HG02852 (cell line): ENCODE measurements around the gene MYO1E.
A peak's percentile ranks its signal among the peaks of the same experiment; 100 is the strongest.
"Not testable (repeated sequence)": the region's sequence is repeated elsewhere in the genome, so short reads cannot be mapped to it uniquely, and the experiment has no call there.

Experiments
- ATAC-seq: cut with Tn5 transposase; IDR thresholded peaks from one replicate; pipeline ENCODE4 v1.9.1; 2021; ENCODE audit warnings: mild to moderate bottlenecking, moderate library complexity; ENCODE audit not compliant: unreplicated experiment

MYO1E gene

GRCh38 chr15:59387196-59387878 lies 14.7 kb upstream of the MYO1E start:
- ATAC-seq: not testable (repeated sequence)

DNA sequence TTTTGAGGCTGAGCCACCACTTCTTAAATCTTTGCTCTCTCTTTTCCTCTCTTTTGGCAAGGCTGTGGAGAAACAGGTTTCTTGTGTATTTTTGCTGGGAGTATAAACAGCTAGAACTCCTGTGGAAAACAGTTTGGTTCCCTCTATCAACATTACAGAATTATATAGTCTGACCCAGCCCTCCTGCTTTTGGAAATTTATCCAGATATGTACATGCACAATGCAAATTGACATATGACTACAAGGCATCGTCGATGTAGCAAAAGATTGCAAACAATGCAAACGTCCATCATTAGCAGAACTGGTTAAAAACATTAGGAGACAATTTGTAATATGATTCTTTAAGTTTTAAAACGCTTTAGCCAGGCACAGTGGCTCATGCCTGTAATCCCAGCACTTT lies 12.5 kb upstream of the MYO1E start:
- ATAC-seq: no peak

- no peak for ATAC-seq
Measured at GRCh38 chr15:59384507-59384906, 11.8 kb upstream of the MYO1E start.

- ATAC-seq: no peak
Measured at GRCh38 chr15:59380902-59381610, 8.4 kb upstream of the MYO1E start.

DNA sequence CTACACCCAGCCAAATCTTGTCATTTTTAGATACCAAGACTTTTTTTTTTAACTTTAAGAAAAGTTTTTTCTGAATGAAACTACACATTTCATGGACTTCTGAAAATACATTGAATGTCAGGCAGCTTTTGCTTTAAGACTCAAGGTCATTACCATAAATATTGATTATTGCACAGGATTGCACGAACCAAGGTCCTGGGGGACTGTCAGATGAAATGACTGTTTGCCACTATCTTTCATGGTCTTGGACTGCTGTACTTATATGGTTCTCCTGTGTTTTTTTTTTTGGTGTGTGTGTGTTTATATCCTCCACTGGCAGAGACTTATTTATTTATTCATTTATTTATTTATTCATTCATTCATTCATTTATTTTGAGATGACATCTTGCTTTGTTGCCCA lies 6.9 kb upstream of the MYO1E start:
- no peak for ATAC-seq

DNA sequence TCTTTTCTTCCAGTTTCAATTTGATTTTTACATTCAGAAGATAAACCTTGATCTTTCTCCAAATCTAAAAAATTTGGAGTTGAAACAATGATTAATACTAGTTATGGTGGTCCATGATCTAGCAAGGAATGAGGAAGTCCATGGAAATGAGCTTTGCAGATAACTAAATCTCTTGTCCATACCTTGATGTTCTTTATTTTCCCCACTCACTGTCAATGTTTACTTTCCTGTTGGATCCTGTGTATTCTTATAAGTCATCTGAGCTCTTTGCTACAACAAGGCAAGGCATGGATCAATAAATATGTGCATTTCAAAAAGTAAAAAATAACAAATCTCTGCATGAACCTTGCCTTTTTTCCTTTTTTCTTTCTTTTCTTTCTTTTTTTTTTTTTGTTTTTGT lies 6.2 kb upstream of the MYO1E start:
- ATAC-seq: no peak

DNA sequence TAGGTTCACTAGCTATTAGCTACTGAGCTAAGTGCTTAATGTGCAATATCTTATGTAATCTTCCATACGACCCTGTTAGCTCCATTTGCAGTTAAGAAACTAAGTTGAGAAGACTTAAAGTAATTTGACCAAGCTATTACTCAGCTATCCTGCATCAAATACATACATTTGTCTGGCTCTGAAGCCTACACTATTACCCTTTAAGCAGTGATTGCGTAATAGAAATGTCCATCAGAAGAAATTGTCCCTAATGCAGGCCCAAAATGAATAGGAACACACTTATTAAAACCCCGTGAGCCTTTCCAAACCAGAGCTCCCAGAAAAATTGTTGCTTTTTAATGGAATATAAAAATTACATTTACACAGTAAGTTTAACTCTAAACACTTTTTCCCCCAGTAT lies 5.3 kb upstream of the MYO1E start:
- no peak for ATAC-seq

DNA sequence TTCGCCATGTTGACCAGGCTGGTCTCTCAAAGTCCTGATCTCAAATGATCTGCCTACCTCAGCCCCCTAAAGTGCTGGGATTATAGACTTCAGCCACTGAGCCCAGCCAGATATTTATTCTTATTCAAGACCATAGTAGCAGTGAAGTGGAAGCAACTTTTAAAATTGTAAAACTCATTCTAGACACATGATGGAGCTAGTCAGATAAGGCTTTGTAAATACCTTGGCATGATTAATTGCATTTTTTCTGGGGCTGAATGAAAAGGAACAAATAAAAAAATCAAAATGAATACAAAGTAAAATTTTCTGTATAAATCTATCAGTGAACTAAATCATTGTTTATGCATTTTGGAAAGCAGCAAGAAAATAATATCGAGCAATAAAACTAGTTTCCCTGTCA lies 4.1 kb upstream of the MYO1E start:
- ATAC-seq: no peak

DNA sequence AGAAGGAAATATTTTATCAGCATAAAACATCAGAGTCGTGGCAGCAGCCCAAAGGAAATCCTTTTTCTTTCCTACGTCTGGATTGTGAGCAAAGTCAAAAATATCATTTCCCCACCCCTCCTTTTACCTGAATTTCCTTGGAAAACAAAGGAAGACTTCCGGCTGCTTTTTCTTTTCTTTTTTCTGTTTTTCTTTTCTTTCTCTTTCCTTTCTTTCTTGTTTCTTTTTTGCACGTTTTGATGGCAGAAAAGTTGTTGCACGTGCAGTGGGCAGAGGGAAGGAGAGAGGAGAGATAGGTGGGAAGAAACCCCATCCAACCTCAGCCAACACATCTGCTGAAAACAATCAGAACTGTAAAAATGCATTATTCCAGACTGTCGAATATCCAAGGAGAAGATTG lies 544 bp upstream of the MYO1E start:
- no peak for ATAC-seq

- peak; percentile 18 for ATAC-seq
Measured at GRCh38 chr15:59371458-59372351, 966 bp downstream of the MYO1E start.

- ATAC-seq: peak; percentile 36
Measured at GRCh38 chr15:59369597-59369996, 3.1 kb downstream of the MYO1E start.

- no peak for ATAC-seq
Measured at GRCh38 chr15:59367022-59367451, 5.6 kb downstream of the MYO1E start.

- no peak for ATAC-seq
Measured at GRCh38 chr15:59366333-59367021, 6.2 kb downstream of the MYO1E start.

DNA sequence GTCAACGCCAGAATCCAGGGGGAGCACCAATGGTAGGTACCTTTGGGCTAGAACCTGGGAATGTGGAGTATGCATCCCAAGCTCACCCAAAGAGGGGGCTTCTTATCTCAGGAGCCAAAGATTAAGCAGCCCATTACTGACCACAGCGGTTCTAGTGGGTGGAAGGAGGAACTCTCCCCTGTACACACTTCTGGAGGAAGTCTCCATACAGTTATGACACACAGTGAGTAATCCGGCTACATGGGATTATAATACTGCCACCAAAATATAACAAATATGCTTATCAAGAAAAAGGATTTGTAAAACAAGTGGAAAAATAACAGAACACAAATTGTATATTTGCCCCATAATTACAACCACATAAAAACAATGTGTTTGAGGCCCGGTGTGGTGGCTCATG lies 8.4 kb downstream of the MYO1E start:
- ATAC-seq: no peak

DNA sequence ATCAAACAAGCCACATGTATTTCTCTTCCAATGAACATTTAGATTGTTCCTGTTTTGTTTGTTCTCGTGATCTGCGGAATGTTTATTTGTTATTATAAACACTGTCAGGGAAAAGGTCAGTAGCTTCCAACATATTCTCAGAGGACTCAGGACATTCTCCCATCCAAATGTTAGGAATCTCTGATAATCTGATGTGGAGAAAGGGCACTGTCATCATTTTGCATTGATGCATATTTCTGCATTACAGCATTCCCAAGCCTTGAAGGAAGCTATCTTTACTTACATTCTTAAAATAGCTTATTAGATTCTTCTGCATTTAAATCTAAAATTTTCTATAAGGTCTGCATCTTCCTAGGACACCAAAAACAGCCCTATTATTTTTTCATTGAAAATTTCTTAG lies 10.3 kb downstream of the MYO1E start:
- no peak for ATAC-seq

- no peak for ATAC-seq
Measured at GRCh38 chr15:59360896-59361295, 11.8 kb downstream of the MYO1E start.

DNA sequence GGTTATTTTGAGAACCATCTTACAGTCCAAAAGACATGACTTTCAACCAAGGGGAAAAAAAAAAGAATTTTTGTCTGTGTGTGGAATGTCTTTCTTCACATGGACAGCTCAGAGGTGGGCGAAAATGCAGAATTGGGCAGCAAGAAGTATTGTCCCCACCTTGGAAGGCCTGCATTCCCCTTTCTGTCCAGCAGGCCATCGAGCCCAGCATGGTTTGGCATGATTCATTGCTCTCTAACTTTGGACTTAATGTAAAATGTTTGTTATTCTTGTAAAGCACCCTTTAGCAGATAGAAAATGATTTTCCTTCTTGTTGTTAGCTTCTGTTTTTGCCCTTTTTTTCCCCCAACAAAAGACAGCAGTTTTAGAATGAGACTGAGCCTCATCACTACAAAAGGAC lies 12.4 kb downstream of the MYO1E start:
- no peak for ATAC-seq

DNA sequence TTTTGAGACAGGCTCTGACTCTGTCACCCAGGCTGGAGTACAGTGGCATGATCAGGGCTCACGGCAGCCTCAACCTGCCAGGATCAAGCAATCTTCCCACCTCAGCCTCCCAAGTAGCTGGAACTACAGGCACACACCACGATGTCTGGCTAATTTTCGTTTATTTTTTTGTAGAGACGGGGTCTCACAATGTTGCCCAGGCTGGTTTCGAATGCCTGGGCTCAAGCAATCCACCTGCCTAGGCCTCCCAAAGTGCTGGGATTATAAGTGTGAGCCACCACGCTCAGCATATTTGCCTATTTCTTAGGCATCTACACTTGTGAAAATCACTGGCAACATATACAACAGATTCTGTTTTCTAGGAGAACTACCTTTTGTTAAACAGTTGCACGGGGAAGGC lies 16.9 kb downstream of the MYO1E start:
- no peak for ATAC-seq

DNA sequence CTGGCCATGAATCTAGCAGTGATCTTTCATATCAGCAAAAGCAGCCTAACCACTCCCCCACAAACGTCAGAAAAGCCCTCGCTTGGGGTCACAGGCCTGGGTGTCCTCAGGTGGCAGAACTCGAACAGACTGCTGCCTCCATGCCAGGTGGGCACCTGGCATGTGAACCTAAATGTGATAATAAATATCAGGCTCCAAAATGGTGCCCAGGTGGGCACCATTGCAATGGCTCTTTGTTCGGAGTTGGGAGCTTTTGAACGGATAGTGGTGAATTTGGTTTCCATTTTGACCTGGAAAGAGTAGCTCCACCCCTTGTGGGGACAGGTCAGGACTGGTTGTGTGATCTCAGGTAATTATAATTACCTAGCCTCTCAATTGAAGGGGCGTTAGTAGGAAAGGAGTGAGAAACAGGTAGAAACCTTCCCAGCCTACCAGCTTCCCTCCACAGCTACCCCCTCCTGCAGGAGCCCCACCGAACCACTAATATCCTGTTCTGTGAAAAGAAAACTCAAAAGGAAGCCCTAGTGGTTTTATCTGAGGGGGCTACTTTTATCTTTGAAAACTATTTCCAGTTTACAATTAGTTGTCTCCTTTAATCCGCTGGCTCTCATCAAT lies 18.1 kb downstream of the MYO1E start:
- ATAC-seq: no peak

DNA sequence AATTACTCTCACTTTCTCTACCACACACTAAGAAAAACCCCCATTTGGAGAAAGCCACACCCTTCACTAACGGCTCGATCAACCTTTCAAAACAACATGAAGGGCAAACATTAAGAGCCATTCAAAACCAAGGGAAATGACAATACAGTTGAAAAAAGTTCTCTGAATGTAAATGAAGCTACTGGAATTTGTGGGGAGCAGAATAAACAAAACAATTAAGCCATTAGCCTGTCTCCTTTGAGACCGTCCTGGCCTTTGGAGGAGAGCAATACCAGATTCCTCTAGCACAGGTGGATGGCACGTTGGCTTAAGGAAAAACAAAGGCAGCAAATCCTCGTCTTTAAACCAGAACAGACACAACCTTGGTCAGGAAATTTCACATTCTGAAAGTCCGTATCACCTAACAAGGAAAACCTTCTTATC lies 18.7 kb downstream of the MYO1E start:
- ATAC-seq: no peak

DNA sequence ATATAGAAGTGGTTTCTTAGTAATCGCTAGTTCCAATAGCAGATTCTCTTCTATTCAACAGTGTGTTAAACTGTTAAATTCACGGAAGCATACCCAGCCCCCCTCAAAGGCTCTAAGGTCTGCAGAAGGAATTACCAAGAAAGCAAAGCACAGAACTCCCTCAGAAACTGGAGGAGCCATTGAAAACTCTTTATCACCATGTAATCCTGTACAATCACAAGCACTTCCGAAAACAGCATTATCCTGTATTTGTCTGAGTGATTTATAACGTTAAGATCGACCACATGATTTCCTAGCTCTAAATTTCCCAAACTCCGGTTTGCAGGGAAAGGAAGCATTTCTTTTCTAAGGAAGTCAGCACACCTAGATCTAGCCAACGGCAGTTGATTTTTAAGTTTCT lies 20.0 kb downstream of the MYO1E start:
- no peak for ATAC-seq
